ENCODE data around the gene UBTD1.
"Not testable (repeated sequence)": the region's sequence is repeated elsewhere in the genome, so short reads cannot be mapped to it uniquely, and the experiment has no call there.

Gene UBTD1

GRCh38 chr10:97515271-97515978, 16.7 kb downstream of the UBTD1 start:
- no peak for DNase-seq (ENCODE audit: low spot score)

DNA sequence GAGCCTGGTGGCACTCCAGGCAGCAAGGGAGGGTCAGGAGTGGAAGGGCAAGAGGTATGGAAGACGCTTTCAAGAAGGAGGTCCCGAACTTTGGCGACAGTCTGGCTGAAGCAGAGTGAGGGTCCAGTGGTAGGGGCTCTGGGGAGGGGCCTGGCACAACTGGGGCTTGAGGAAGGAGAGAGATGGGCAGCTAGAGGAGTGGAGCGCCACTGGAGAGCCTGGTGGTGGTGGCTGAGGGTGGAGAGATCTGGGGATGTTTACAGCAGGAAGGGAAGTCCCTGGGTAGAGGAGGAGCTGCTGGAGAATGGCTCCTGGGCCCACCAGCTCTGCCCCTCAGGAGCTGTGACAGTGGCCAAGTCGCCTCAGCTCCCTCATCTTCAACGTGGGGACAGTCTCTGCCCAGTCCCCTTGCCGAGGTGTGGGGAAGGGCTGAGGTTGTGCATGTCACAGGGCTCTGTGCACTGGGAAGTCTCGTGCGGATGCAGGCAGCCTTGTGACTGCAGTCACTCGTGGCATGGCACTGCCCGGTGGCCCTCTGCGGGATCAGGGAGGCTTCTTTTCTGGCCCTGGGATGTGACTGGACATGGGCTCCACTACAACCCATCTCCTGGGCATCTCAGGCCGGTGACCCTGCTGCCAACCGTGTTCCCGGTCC, 18.5 kb downstream of the UBTD1 start:
- no peak for DNase-seq (ENCODE audit: low spot score)

- no peak for DNase-seq (ENCODE audit: low spot score)
Observed at GRCh38 chr10:97517778-97518300, 19.1 kb downstream of the UBTD1 start.

DNA sequence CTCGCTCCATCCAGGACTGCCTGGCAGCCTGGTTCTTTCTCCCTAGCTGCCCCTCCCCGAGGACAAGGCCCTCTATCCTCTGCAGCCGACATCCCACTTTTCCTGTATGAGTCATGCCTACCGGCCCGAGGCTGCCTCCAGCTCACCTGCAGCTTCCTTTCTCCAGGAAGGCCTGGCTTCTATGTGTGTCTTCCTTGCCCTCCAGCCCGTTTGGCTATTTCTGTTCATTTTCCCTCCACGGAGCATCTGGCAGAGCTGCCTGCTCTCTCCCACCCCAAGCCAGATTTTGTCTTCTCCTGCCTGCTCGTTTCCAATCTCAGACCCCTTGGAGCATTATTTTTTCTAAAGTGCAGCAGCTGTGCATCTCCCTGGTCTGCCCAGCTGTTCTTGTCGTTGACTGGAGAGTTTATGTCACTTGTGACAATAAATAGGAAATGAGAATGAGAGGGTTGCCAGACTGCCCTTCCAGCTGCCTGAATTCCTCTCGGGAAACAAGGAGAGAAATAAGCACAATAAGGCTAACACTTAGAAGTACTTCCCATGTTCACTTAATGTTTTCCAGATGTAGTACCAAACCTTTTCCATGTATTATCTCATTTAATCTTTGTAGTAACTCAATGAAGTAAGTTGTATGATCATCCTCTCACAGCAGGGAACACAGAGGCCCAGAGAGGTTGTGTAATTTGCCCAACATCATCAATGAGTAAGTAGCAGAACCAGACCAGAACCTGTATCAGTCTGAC, 19.7 kb downstream of the UBTD1 start:
- no peak for DNase-seq (ENCODE audit: low spot score)

GRCh38 chr10:97519342-97519741, 20.6 kb downstream of the UBTD1 start:
- DNase-seq (ENCODE audit: low spot score), result peak; percentile 37

- no peak for DNase-seq (ENCODE audit: low spot score)
Observed at GRCh38 chr10:97520520-97520919, 21.8 kb downstream of the UBTD1 start.

DNA sequence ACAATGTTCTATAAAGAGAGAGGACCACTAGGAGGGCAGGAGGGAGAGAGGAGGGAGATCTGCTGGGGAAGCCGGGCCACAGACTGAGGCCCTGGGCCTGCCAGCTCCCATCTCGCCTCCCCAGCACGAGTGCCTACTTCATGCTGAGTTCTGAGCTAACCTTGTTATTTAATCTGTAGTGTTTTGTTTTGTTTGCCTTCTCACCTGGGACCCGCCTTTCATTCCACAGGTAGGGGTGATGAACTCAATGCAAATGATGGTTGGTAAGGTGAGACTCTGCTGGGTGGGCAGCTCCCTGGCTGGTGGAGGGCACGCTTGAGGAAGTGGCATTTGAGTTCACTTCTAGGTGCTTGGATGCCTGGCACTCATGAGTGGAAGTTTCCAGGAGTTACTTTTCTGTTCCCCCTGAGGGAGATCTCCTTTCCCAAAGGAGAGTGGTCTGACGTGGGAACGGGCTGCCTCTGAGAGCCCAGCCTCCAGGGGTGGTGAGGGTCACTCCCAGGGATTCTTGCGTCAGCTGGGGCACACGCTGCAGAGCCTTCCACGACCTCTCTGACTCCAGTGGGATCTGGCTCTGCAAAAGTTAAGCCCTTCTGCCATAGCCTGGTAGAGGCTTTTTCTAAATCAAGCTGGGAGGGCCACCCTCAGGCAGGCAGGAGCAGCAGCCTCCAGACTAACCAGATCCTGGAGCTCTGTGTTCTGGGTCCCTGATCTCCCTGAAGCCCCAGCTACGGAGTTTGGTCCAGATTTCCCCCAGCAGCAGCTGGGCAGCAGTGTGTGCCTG, 22.4 kb downstream of the UBTD1 start:
- no peak for DNase-seq (ENCODE audit: low spot score)

GRCh38 chr10:97522071-97522470, 23.3 kb downstream of the UBTD1 start:
- DNase-seq (ENCODE audit: low spot score), result no peak

GRCh38 chr10:97522937-97523336, 24.2 kb downstream of the UBTD1 start:
- DNase-seq (ENCODE audit: low spot score), result no peak

DNA sequence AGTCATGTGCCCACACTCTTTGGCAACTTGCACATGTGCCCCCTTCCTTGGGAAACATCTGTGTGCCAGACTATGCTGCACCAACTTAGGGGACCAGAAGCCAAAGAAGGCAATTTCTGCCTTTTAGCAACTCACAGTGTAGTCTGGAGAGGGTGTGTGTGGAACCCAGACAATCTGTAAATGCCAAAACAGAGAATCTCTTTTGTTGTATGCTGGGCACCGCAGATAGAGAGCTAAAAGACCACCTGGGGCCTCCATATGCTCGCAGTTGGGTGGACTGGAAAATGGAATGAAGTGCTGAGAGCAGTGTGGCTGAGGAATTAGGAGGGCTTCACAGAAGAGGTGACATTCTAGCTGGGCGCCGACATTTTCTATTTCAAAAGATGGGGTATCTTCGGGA, 26.4 kb downstream of the UBTD1 start:
- DNase-seq (ENCODE audit: low spot score), result no peak

GRCh38 chr10:97525683-97526110, 27.0 kb downstream of the UBTD1 start:
- no peak for DNase-seq (ENCODE audit: low spot score)

GRCh38 chr10:97528876-97529275, 30.2 kb downstream of the UBTD1 start:
- not testable (repeated sequence) for DNase-seq (ENCODE audit: low spot score)

- DNase-seq (ENCODE audit: low spot score), result no peak
Observed at GRCh38 chr10:97529685-97530465, 31.2 kb downstream of the UBTD1 start.

GRCh38 chr10:97531401-97531986, 32.8 kb downstream of the UBTD1 start:
- no peak for DNase-seq (ENCODE audit: low spot score)

DNA sequence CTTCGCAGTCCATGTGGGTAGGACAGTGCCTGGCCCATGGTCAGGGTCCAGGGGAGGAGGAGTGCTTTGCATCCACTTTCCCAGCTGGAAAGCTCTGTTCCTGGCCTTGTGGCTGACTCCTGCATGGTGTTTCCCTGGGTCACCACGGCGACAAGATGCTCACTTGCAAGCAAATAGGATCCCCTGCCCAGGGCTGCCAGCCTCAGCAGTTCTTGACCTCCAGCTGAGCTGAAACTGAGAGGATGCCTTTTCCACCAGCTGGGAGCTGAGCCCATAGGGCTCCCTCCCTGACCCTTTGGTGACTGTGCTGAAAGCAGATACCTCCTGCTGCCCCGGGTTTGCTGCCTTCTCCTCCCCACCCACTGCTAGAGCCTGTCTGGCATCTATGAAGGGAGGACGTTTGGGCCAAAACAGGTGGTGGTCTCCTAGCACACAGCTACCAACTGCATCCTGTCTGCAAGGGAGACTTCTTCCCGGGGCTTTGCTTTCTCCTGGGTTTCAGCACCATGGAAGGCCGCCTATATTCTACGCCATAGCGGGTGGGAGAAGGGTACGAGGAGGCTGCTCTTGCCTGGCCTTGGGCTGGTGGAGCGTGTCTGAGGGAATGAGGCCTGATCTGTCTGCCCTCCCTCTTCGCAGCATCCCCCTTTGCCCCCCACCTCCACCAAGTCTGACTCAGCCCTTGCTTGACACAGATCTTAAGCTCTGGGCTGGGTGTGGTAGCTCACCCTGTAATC, 34.4 kb downstream of the UBTD1 start:
- DNase-seq (ENCODE audit: low spot score), result no peak

- DNase-seq (ENCODE audit: low spot score), result no peak
Observed at GRCh38 chr10:97533888-97534287, 35.2 kb downstream of the UBTD1 start.

- DNase-seq (ENCODE audit: low spot score), result peak; percentile 57
Observed at GRCh38 chr10:97534746-97535367, 36.1 kb downstream of the UBTD1 start.

GRCh38 chr10:97537186-97537869, 38.6 kb downstream of the UBTD1 start:
- no peak for DNase-seq (ENCODE audit: low spot score)

- DNase-seq (ENCODE audit: low spot score), result peak; percentile 60
Observed at GRCh38 chr10:97538411-97538810, 39.7 kb downstream of the UBTD1 start.
